Pancreas (tissue), 10 donors: Measurements from ENCODE around the gene TSC22D1. TPM values are rescaled to one million over a fixed set of nuclear protein-coding genes. Genes with fewer than 3 reads are reported as not detected.

ENCODE experiments used
- ATAC-seq, 4 donors: fragments of 200-7000 bp; cut with Tn5 transposase; one replicate each; pipeline versions ENCODE4 v1.8.0 to v1.9.1; 2020; ENCODE audit warnings: mild to moderate bottlenecking in 4 of 4, moderate library complexity in 4 of 4
- DNase-seq, 6 donors: peaks; one replicate each; pipeline ENCODE4 v3.0.0-alpha.2; 2020
- FAIRE-seq: peaks from 2 replicates; lab custom pipeline; 2012; peaks lifted over from hg19 to GRCh38; lab: Jason Lieb, UNC
- H3K27ac ChIP-seq, 4 donors: fragments of 200-600 bp; sonication (generic); 1 replicate in 3 of 4; 2 replicates in 1 of 4; pipeline versions ENCODE4 v1.5.0 to v1.8.0; 2020
- H3K27me3 ChIP-seq, 4 donors: fragments of 200-600 bp; one replicate each; pipeline ENCODE4 v1.8.0; 2021
- H3K36me3 ChIP-seq, 3 donors: fragments of 200-600 bp; sonication (generic) in 1 of 3; one replicate each; pipeline versions ENCODE4 v1.5.0 to v1.8.0; 2020 to 2021
- H3K4me1 ChIP-seq, 3 donors: fragments of 200-600 bp; one replicate each; pipeline ENCODE4 v1.8.0; 2021
- H3K4me3 ChIP-seq, 4 donors: fragments of 200-600 bp; sonication (generic) in 2 of 4; one replicate each; pipeline versions ENCODE4 v1.5.0 to v1.8.0; 2020 to 2021
- H3K9me3 ChIP-seq, 4 donors: fragments of 200-600 bp; one replicate each; pipeline ENCODE4 v1.8.0; 2021
- CTCF ChIP-seq, 4 donors: fragments of 200-600 bp; sonication (generic) in 3 of 4; IDR thresholded peaks; one replicate each; pipeline versions ENCODE4 v1.5.0 to v1.8.0; 2021; ENCODE audit warnings: antibody characterized with exemption in 4 of 4
- WGBS, 2 donors: extraction: QIAGEN DNeasy Blood & Tissue Kit; methylation state at CpG; one replicate each; pipeline ENCODE4 v1.1.7; 2013; 5-methylcytosine and 5-hydroxymethylcytosine counted together
- intact Hi-C, 3 donors: fragments of 100-400 bp; cut with DNase I; formaldehyde crosslinking; loops; one replicate each; pipeline versions ENCODE4 v1.11.1 to v1.14.2; 2022
- polyA plus RNA-seq, 2 donors: library from polyadenylated mRNA; stranded (reverse); fragments of 200-250 nt; gene quantifications; one replicate each; pipeline ENCODE4 v1.2.3, GENCODE V29; 2013
- total RNA-seq, 6 donors: library from RNA; stranded (reverse); fragmentation: NEBNext Ultra II Directional in 4 of 6; extraction: Animal tissue kit (Norgen Biotek cat#: 25700) in 4 of 6; gene quantifications; one replicate each; pipeline versions ENCODE4 v1.2.1 to v1.2.4, GENCODE V29; 2021 to 2023
- donor health status: healthy with polysubstance abuse.
- donor health status: DM: no; HTN: no; CAD: no; lungs with moderate emphysema.
- donor health status: DM: no; HTN: no; CAD: no.
- donor health status: control.
- donor health status: control.
- donor health status: Bipolar disorder and iron deficiency.
- donor health status: DM: yes; HTN: yes; CAD: no.
- donor health status: DM: no; HTN: no; CAD: no.
- donor health status: DM: no; HTN: no; CAD: no.
- donor health status: DM: yes; HTN: yes; CAD: no.

TSC22D1 gene
- total and polyA plus RNA-seq, 8 donors, result 16.8 to 49.9 (median 30.2) TPM

GRCh38 chr13:44618326-44618725, 42.2 kb upstream of the TSC22D1 start:
- 77 to 93% methylated on average over 1 of the region's 1 CpG for WGBS, 2 donors
- no peak for TF ChIP-seq CTCF (IDR thresholded peaks at IDR 0.05)
- Histone ChIP-seq H3K9me3 (no peaks in the 10 kb centered on the region), H3K36me3 (no peaks in the 10 kb centered on the region), H3K4me3 (no peak overlapping the region), H3K4me1 (no peaks in the 10 kb centered on the region), H3K27ac (no peak overlapping the region), H3K27me3 (no peaks in the 10 kb centered on the region)
- FAIRE-seq (no peak), ATAC-seq (no peak), DNase-seq (no peak)
- intact Hi-C loops, result no loop called here

- intact Hi-C loops, result no loop called here
- Histone ChIP-seq H3K36me3 (no peaks in the 10 kb centered on the region), H3K9me3 (no peaks in the 10 kb centered on the region), H3K4me3 (no peak overlapping the region), H3K27me3 (no peaks in the 10 kb centered on the region), H3K27ac (no peak overlapping the region), H3K4me1 (no peaks in the 10 kb centered on the region)
- FAIRE-seq (no peak), DNase-seq (no peak), ATAC-seq (no peak)
- TF ChIP-seq CTCF (IDR thresholded peaks at IDR 0.05), result no peak
- 72 to 76% methylated on average over 11 of the region's 11 CpGs for WGBS, 2 donors
These were observed 41.5 kb upstream of the TSC22D1 start for GRCh38 chr13:44617648-44618047.

- FAIRE-seq, result no peak
- 86 to 92% methylated on average over 2 of the region's 2 CpGs for WGBS, 2 donors
- TF ChIP-seq CTCF (IDR thresholded peaks at IDR 0.05), result no peak
- no peaks in the 10 kb centered on the region for H3K4me1 ChIP-seq
- H3K27ac ChIP-seq, result no peak overlapping the region
- no peaks in the 10 kb centered on the region for H3K27me3 ChIP-seq
- no peak for ATAC-seq
- H3K36me3 ChIP-seq, result no peaks in the 10 kb centered on the region
- H3K4me3 ChIP-seq, result no peak overlapping the region
- intact Hi-C loops, result no loop called here
- DNase-seq, result no peak
- H3K9me3 ChIP-seq, result no peaks in the 10 kb centered on the region
These were observed 33.0 kb upstream of the TSC22D1 start for GRCh38 chr13:44609137-44609536.

- no peak overlapping the region for H3K27ac ChIP-seq
- no peak for FAIRE-seq
- no peaks in the 10 kb centered on the region for H3K9me3 ChIP-seq
- no peaks in the 10 kb centered on the region for H3K4me1 ChIP-seq
- no peak for TF ChIP-seq CTCF (IDR thresholded peaks at IDR 0.05)
- no peak for ATAC-seq
- 56 to 68% methylated on average over 6 of the region's 6 CpGs for WGBS, 2 donors
- no peak for DNase-seq
- no peaks in the 10 kb centered on the region for H3K36me3 ChIP-seq
- no peak overlapping the region for H3K4me3 ChIP-seq
- no peaks in the 10 kb centered on the region for H3K27me3 ChIP-seq
- intact Hi-C loops, result no loop called here
These were observed 29.6 kb upstream of the TSC22D1 start for GRCh38 chr13:44605721-44606120.

GRCh38 chr13:44605275-44605674, 29.1 kb upstream of the TSC22D1 start:
- WGBS, 2 donors, result 40 to 48% methylated on average over 2 of the region's 2 CpGs
- H3K36me3 ChIP-seq, result no peaks in the 10 kb centered on the region
- no peaks in the 10 kb centered on the region for H3K27me3 ChIP-seq
- FAIRE-seq, result no peak
- H3K9me3 ChIP-seq, result no peaks in the 10 kb centered on the region
- no peak for DNase-seq
- H3K4me3 ChIP-seq, result no peak overlapping the region
- no peak for ATAC-seq
- TF ChIP-seq CTCF (IDR thresholded peaks at IDR 0.05), result no peak
- no peaks in the 10 kb centered on the region for H3K4me1 ChIP-seq
- H3K27ac ChIP-seq, result no peak overlapping the region
- intact Hi-C loops, result no loop called here
